K562 (cell line): Measurements from ENCODE around the gene LAMA3. TPM values are rescaled to one million over a fixed set of nuclear protein-coding genes. Genes with fewer than 3 reads are reported as not detected.

Experiments
- CBFA2T3 ChIP-seq: fragments of 450-650 bp; IDR thresholded peaks from 2 replicates; pipeline ENCODE4 v1.6.1; 2017
- CBX2 ChIP-seq: fragments of 200-600 bp; sonication (generic); IDR thresholded peaks from one replicate; pipeline ENCODE4 v1.6.1; 2012; ENCODE audit warnings: mild to moderate bottlenecking, low read length, inconsistent platforms; ENCODE audit not compliant: insufficient read depth, poor library complexity, severe bottlenecking
- FOS ChIP-seq: IDR thresholded peaks from 3 replicates; pipeline ENCODE4 v1.6.1; 2011; ENCODE audit not compliant: insufficient read length; ENCODE audit errors: extremely low read depth
- GMEB1 ChIP-seq: fragments of 250-450 bp; sonication (Bioruptor Pico); IDR thresholded peaks from 2 replicates; pipeline ENCODE4 v1.4.0; 2020; ENCODE audit warnings: mild to moderate bottlenecking
- HOMEZ ChIP-seq: fragments of 250-450 bp; sonication (Bioruptor Pico); IDR thresholded peaks from 2 replicates; pipeline ENCODE4 v1.4.0; 2020; ENCODE audit warnings: mild to moderate bottlenecking, moderate library complexity
- ILF3 ChIP-seq: fragments of 450-650 bp; IDR thresholded peaks from 2 replicates; pipeline ENCODE4 v1.6.1; 2018; ENCODE audit warnings: antibody characterized with exemption, mild to moderate bottlenecking, moderate library complexity, borderline replicate concordance
- IRF2 ChIP-seq: sonication (generic); formaldehyde crosslinking; IDR thresholded peaks from 2 replicates; pipeline ENCODE4 v1.8.1; 2022; ENCODE audit warnings: mild to moderate bottlenecking, missing genetic modification reagents
- MAZ ChIP-seq, 2 experiments: fragments of 450-650 bp in 1 of 2; sonication (generic) in 1 of 2; formaldehyde crosslinking; IDR thresholded peaks in 1 of 2; conservative IDR thresholded peaks in 1 of 2; 2 replicates each; pipeline versions ENCODE4 v1.4.0 to v1.5.0; 2020; ENCODE audit warnings: mild to moderate bottlenecking in 1 of 2, missing genetic modification reagents in 1 of 2
- PCBP2 ChIP-seq: fragments of 200-400 bp; formaldehyde crosslinking; IDR thresholded peaks from 2 replicates; pipeline ENCODE4 v1.6.1; 2018; ENCODE audit warnings: low read length, low read depth, mild to moderate bottlenecking, moderate library complexity; ENCODE audit not compliant: poor library complexity, severe bottlenecking
- PML ChIP-seq: IDR thresholded peaks from 2 replicates; pipeline ENCODE4 v1.6.1; 2012; ENCODE audit warnings: low read length, inconsistent platforms
- RCOR1 ChIP-seq, 2 experiments: IDR thresholded peaks; 2 replicates each; pipeline ENCODE4 v1.6.1; 2012; ENCODE audit warnings: low read depth in 2 of 2, low read length in 2 of 2, borderline replicate concordance in 1 of 2, improper control_type of control experiment in 1 of 2
- SIRT6 ChIP-seq: IDR thresholded peaks from one replicate; pipeline ENCODE4 v1.6.1; 2012; ENCODE audit warnings: low read depth, mild to moderate bottlenecking, control low read depth, inconsistent platforms, low read length, moderate library complexity
- SOX6 ChIP-seq: fragments of 450-650 bp; IDR thresholded peaks from 2 replicates; pipeline ENCODE4 v1.6.1; 2014; ENCODE audit warnings: mild to moderate bottlenecking
- XRCC4 ChIP-seq: IDR thresholded peaks from one replicate; pipeline ENCODE4 v1.6.1; 2011; ENCODE audit not compliant: insufficient read depth, insufficient read length; ENCODE audit errors: extremely low read depth
- ZNF124 ChIP-seq: sonication (generic); formaldehyde crosslinking; IDR thresholded peaks from 2 replicates; pipeline ENCODE4 v1.8.1; 2022; ENCODE audit warnings: missing genetic modification reagents
- ZNF354B ChIP-seq: fragments of 250-450 bp; sonication (Bioruptor Pico); IDR thresholded peaks from 2 replicates; pipeline ENCODE4 v1.4.0; 2020
- ZNF699 ChIP-seq: fragments of 250-450 bp; sonication (Bioruptor Pico); IDR thresholded peaks from 2 replicates; pipeline ENCODE4 v1.8.0; 2021; ENCODE audit warnings: mild to moderate bottlenecking, moderate library complexity; ENCODE audit not compliant: insufficient replicate concordance
- polyA plus RNA-seq, 8 experiments: library from polyadenylated mRNA; depleted of rRNA in 4 of 8; stranded (reverse) in 5 of 8; unstranded in 3 of 8; fragments of >200 nt; fragmentation: Nextera tagmentation in 2 of 8; fragmentation: Illumina TruSeq in 1 of 8; extraction: Ambion mirVana in 2 of 8; extraction: Trizol in 1 of 8; gene quantifications; 2 replicates each; pipeline versions ENCODE4 v1.2.1 to v1.2.3, GENCODE V29; 2011 to 2014; ENCODE audit warnings: inconsistent platforms in 1 of 8, missing spikeins in 1 of 8
- total RNA-seq, 7 experiments: library from RNA; depleted of rRNA in 6 of 7; stranded (reverse); fragments of >200 nt in 6 of 7; fragmentation: Illumina TruSeq in 2 of 7; extraction: Trizol in 2 of 7; gene quantifications; 2 replicates each; pipeline versions ENCODE4 v1.2.1 to v1.2.3, GENCODE V29; 2011 to 2021; ENCODE audit warnings: low replicate concordance in 1 of 7
- TF ChIP-seq, protein P1 (sequence below), 2 experiments: IDR thresholded peaks; 2 replicates each; pipeline ENCODE4 v1.6.1; 2011; ENCODE audit warnings: borderline replicate concordance in 1 of 2, control low read depth in 1 of 2, low read depth in 1 of 2, low read length in 1 of 2, mild to moderate bottlenecking in 1 of 2, mixed read lengths in 1 of 2, moderate library complexity in 1 of 2; ENCODE audit not compliant: insufficient read depth in 1 of 2, insufficient read length in 1 of 2, poor library complexity in 1 of 2, severe bottlenecking in 1 of 2; ENCODE audit errors: extremely low read depth in 1 of 2
- TF ChIP-seq, protein P2 (sequence below): fragments of 450-650 bp; conservative IDR thresholded peaks from 2 replicates; pipeline ENCODE4 v1.6.1; 2016; ENCODE audit warnings: missing genetic modification characterization, low read depth, mild to moderate bottlenecking, control low read depth, missing compliant biosample characterization
- TF ChIP-seq, protein P3 (sequence below): fragments of 250-450 bp; sonication (Bioruptor Pico); IDR thresholded peaks from 2 replicates; pipeline ENCODE4 v1.5.0; 2020; ENCODE audit warnings: mild to moderate bottlenecking

The LAMA3 gene
- total and polyA plus RNA-seq, 9 of the 15 experiments (the other 6 are each of a cell fraction or from before 2014, with no cell fraction given): 0.07 TPM; not detected in 8

DNA sequence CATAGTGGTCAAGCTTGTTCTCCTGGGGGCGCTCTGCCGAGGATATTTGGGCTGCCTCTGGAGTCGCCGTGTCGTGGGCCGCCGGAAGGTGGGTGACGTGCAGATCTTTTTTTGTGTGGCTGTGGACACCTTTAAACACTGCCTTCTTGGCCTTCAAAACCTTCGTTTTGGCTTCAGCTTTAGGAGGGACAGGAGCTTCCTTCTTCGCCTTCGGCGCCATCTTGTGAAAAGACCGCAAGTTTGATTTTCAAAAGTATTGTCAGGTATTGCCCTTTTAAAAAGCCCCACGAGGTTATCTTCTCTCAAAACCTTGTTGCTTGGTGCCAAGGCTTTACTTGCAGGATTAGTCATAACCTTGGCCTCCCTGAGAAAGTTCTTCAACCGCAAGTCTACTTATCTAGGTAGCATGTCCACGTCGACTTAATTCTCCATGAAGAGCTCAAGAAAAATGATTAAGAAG is 20.8 kb downstream of the LAMA3 start (continued):
- TF ChIP-seq, protein P1, sequence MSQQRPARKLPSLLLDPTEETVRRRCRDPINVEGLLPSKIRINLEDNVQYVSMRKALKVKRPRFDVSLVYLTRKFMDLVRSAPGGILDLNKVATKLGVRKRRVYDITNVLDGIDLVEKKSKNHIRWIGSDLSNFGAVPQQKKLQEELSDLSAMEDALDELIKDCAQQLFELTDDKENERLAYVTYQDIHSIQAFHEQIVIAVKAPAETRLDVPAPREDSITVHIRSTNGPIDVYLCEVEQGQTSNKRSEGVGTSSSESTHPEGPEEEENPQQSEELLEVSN (IDR thresholded peaks at IDR 0.05; ENCODE audit: borderline replicate concordance in 1 of 2, extremely low read depth in 1 of 2, insufficient read depth in 1 of 2, insufficient read length in 1 of 2, low read depth in 1 of 2, low read length in 1 of 2, poor library complexity in 1 of 2, severe bottlenecking in 1 of 2): peak; percentile 57 to 83
- peak; percentile 87 for TF ChIP-seq CBFA2T3
- no peak for TF ChIP-seq ZNF354B (CRISPR knock-in tag)
- no peak for TF ChIP-seq IRF2 (CRISPR knock-in tag)
- TF ChIP-seq HOMEZ: no peak
- TF ChIP-seq PML: peak; percentile 48; the same call in 1 of the 2 replicates
- peak; percentile 10 for TF ChIP-seq FOS
- no peak for TF ChIP-seq ZNF124 (CRISPR knock-in tag)
- TF ChIP-seq, protein P2, sequence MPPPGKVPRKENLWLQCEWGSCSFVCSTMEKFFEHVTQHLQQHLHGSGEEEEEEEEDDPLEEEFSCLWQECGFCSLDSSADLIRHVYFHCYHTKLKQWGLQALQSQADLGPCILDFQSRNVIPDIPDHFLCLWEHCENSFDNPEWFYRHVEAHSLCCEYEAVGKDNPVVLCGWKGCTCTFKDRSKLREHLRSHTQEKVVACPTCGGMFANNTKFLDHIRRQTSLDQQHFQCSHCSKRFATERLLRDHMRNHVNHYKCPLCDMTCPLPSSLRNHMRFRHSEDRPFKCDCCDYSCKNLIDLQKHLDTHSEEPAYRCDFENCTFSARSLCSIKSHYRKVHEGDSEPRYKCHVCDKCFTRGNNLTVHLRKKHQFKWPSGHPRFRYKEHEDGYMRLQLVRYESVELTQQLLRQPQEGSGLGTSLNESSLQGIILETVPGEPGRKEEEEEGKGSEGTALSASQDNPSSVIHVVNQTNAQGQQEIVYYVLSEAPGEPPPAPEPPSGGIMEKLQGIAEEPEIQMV: no peak
- TF ChIP-seq PCBP2: no peak
- TF ChIP-seq SIRT6: no peak
- peak; percentile 18 to 78; a peak in 2 of 4 replicates for TF ChIP-seq RCOR1 (IDR thresholded peaks at IDR 0.05; ENCODE audit: borderline replicate concordance in 1 of 2, low read depth in 2 of 2, low read length in 2 of 2)
- no peak for TF ChIP-seq ILF3
- TF ChIP-seq XRCC4: no peak
- no peak for TF ChIP-seq ZNF699 (CRISPR knock-in tag)
- peak; percentile 58 for TF ChIP-seq SOX6
- TF ChIP-seq, protein P3, sequence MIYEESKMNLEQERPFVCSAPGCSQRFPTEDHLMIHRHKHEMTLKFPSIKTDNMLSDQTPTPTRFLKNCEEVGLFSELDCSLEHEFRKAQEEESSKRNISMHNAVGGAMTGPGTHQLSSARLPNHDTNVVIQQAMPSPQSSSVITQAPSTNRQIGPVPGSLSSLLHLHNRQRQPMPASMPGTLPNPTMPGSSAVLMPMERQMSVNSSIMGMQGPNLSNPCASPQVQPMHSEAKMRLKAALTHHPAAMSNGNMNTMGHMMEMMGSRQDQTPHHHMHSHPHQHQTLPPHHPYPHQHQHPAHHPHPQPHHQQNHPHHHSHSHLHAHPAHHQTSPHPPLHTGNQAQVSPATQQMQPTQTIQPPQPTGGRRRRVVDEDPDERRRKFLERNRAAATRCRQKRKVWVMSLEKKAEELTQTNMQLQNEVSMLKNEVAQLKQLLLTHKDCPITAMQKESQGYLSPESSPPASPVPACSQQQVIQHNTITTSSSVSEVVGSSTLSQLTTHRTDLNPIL (CRISPR knock-in tag): no peak
- TF ChIP-seq CBX2: no peak
- TF ChIP-seq MAZ (CRISPR knock-in tag; conservative IDR thresholded peaks at IDR 0.05 in 1 of 2, IDR thresholded peaks at IDR 0.05 in 1 of 2): 0 out of 4 replicates have a peak, but pooled peaks of 1 of the 2 experiments have one; percentile 24
- no peak for TF ChIP-seq GMEB1 (CRISPR knock-in tag)
